GM18909 (cell line): Measurements from ENCODE around the gene OR13G1.
"Not testable (repeated sequence)": the region's sequence is repeated elsewhere in the genome, so short reads cannot be mapped to it uniquely, and the experiment has no call there.

Experiments used
- ATAC-seq: cut with Tn5 transposase; IDR thresholded peaks from one replicate; pipeline ENCODE4 v1.9.1; 2021; ENCODE audit warnings: mild to moderate bottlenecking; ENCODE audit not compliant: unreplicated experiment, poor library complexity

OR13G1 gene

DNA sequence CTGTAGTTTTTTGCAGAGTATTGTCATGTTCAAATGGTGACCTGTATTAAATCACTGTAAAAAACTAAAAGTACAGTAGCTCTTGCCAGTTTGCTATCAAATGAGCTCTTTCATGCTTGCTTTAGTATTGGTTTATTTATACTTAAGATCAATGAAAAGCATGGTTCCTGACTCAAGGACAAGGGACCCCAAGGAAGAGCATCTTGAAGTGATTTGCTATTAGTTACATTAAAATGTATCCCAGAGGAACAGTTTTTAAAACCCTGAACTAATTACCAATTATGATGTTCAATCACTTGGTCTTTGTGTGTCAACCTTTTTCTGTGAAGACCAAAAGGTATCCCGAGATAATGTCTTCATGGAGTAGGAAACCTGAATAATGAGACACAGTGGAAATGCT is at the start of gene OR13G1:
Gene OR13G1 (minus strand): TSS at position 101 of the 400 bp plus-strand sequence. CDS start 6,698 bp downstream, outside the sequence.
- no peak for ATAC-seq

GRCh38 chr1:247721222-247721621 is 41.7 kb upstream of the OR13G1 start:
- no peak for ATAC-seq

GRCh38 chr1:247716546-247716945 is 37.0 kb upstream of the OR13G1 start, which contains the start of gene OR6F1:
Gene OR6F1 (minus strand): TSS chr1:247716646. CDS start chr1:247712755, 3,891 bp downstream.
- ATAC-seq, result no peak

DNA sequence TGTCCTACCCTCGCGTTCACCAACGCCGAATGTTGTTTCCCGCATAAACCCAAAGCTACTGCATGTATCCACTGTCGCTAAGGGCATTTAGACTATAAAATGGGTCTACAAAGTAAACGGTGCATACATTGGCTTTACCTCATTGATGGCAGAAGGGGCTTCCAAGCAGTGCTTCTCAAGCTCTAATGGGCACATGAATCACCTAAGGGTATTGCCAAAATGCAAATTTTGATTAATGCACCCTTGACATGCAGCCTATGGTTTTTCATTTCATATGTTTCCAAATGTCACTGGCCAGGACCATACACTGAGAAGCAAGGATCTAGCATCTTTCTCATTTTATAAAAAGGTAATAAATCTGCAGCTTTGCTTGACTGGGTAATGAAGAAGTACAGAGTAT is 34.2 kb upstream of the OR13G1 start:
- no peak for ATAC-seq

GRCh38 chr1:247710681-247711080 is 31.1 kb upstream of the OR13G1 start:
- ATAC-seq, result not testable (repeated sequence)

- ATAC-seq, result no peak
Observed at GRCh38 chr1:247701338-247701737, 21.8 kb upstream of the OR13G1 start.

GRCh38 chr1:247681288-247681897 is 1.9 kb upstream of the OR13G1 start:
- ATAC-seq, result peak; percentile 95

DNA sequence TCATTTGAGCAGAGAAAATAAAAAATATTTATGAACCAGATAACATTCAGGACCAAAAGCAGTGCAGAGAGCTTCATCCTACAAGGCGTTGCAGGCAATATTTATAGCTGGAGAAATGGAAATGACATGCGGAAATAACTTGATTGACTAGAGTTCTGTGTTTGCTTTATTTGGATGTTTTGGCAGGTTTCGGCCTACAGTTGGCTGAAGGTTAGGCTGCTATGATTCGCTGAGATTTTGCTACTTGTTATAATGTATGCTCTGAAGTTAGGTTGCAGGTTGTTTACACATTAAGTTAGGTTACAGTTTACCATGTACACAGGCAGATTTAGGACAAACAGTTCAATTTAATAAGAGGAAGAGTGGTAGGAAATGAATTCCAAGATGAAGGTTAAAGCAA is 632 bp upstream of the OR13G1 start:
- ATAC-seq, result no peak

GRCh38 chr1:247669225-247669624 is 10.3 kb downstream of the OR13G1 start:
- no peak for ATAC-seq

- ATAC-seq, result no peak
Observed at GRCh38 chr1:247656221-247656875, 23.2 kb downstream of the OR13G1 start.

DNA sequence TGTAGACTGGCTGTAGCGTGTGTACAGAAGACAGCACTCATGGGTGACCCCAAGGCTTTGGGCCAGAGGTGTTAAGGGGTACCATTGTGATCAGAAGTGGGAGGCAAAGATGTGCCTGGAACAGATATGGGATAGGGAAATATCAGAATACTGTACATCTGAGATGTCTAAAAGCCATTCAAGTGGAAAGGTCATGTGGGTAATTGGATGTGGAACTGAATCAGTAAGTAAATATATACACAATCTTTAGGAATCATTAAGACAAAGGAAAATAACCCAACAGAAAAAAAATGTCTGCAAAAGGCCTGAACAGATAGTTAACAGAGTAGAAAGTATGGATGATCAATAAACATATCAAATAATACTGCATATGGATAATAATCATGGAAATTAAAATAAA is 26.5 kb downstream of the OR13G1 start:
- no peak for ATAC-seq

- no peak for ATAC-seq
Observed at GRCh38 chr1:247647864-247648263, 31.7 kb downstream of the OR13G1 start.

- ATAC-seq, result no peak
Observed at GRCh38 chr1:247646867-247647266, 32.7 kb downstream of the OR13G1 start.

GRCh38 chr1:247642742-247643141 is 36.8 kb downstream of the OR13G1 start:
- ATAC-seq, result no peak

DNA sequence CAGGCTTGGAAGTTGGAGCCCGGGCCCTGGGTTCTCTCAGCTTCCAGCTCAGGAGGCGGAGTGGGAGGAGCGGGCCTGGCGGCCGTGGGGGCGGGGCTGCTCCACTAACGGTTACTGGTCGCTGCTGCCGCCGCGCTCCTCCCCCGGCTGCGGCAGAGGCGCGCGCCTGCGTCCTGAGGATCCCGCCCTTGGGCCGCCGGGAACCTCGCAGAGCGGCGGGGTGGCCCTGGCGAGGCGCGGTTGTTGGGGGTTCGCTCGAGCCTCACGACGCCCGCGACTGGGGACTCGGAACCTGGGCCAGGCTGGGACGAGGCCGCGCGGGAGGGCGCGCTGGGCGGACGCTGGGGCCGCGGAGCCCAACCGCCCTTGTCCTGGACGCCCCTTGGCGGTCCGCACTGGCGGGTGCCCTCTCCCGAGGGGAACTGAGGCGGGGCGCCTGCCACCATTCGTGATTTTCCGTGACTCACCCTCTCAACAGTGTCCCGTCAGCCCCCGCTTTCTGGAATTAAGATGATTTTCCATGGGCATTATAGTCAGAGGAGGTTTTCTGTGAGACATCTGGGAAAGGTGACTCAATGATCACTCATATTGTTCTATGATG is 40.1 kb downstream of the OR13G1 start:
- no peak for ATAC-seq

DNA sequence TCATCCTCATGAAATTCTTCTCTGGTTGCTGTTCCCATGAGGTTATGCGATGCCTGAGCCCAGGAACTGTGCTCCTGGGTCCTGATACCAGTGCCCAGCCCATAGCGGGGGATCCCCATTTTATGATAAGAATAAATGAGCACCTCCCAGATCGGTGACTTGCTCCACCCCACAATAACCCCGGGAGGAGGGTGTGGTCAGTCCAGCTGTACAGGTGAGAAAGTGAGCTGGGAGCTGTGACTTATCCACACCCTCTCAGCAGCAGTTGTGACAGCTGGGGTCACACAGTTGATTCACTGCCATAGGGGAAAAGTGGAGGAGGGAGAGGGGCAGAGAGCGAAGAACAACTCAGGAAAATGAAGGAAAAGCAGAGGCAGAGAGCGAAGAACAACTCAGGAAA is 40.8 kb downstream of the OR13G1 start:
- no peak for ATAC-seq

GRCh38 chr1:247638011-247638410 is 41.5 kb downstream of the OR13G1 start:
- ATAC-seq, result no peak

DNA sequence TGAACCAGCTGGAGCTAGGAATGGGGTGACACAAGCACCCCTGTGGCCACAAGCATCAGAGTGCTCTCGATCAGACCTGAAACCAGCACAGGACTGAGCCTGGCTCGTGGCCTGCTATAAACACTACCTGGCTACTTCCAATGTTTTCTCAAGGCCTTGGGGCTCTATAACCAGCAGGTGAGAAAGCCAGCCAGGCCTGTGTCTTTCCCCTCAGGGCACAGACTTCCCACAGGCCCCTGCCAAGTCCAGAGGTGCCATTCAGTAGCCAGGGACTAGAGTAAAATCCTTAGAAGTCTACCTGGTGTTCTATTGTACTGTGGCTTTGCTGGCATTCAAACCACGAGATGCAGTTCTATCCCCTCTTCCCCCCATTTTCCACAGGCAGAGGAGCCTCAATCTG is 51.6 kb downstream of the OR13G1 start:
- ATAC-seq, result no peak
